ENCODE results near the gene TGM5.
A peak's percentile ranks its signal among the peaks of the same experiment; 100 is the strongest.

TGM5 gene

DNA sequence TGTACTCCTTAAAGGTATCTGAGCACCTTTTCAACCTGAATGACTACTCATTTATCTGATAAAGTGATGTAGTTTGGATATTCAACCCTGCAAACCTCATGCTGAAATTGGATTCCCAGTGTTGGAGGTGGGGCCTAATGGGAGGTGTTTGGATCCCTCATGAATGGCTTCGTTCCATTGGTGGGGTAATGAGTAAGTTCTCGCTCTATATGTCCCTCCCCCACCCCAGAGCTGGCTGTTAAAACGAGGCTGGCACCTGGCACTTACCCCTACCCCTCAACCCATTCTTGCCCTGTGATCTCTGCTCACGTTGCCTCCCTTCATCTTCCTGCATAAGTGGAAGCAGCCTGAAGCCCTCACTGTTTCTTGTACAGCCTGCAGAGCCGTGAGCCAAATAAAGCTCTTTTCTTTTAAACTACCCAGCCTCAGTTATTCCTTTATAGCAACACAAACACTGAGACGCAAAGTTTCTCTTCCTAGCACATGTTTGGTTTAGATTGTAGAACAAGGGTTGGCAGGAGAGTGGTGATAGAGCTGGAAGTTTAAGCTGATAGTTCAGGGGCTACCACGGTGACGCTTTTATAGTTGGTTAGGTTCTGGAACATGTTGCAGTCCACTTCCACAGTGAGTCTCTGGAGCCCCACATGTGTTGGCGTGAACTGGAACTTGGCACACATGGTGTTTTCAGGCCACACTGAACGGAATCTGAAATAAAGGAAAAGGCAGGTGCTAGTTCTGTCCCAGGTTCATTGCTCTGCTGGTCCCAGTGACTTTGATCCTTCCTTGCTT lies 69.8 kb downstream of the TGM5 start:
- no peak for DNase-seq (ENCODE audit: low read depth)

DNA sequence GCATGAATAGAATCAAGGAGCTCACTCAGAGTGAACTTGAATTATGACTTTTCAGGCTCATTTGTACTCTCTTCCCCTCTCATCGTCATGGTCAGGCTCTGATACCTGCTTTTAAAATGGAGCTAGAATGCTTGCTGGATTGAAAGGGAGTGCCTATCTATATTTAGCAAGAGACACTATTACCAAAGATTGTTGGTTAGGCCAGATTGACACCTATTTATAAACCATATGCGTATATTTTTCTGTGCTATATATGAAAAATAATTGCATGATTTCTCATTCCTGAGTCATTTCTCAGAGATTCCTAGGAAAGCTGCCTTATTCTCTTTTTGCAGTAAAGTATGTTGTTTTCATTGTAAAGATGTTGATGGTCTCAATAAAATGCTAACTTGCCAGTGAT lies 71.9 kb downstream of the TGM5 start:
- DNase-seq (ENCODE audit: low read depth): no peak

DNA sequence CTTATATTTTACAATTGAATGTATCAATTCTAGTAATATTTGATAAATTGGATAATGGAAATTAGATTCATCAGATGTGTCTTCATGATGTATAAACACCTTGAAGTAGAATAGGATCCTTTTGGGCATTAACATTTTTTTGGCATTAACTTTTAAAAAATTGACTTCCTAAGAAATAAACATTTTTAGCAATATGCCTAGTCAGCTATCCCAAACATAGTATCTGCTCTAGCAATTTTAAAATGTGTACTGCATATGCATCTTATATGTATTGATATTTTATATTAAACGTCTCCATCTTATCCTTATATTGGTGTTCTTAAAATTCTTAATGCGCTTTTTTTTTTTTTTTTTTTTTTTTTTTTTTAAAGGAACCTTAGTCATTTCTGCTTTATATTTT lies 73.0 kb downstream of the TGM5 start:
- no peak for DNase-seq (ENCODE audit: low read depth)

DNA sequence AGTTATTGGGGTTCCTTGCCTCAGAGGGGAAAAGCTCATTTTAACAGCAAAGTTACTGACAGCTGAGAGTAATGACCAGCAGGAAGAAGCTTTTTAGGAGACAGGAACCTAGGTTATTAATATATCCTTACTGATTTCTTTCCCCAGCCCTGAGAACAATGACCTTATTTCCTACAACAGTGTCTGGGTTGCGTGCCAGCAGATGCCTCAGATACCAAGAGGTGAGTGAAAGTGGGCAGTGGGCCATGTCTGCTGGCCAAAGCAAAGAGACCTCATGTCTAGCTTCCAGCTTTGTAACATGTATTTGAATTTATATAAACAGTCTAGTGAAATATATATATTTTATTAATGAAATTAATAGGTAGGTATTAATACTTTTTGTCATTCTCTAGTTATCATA lies 76.5 kb downstream of the TGM5 start:
- DNase-seq (ENCODE audit: low read depth): no peak

DNA sequence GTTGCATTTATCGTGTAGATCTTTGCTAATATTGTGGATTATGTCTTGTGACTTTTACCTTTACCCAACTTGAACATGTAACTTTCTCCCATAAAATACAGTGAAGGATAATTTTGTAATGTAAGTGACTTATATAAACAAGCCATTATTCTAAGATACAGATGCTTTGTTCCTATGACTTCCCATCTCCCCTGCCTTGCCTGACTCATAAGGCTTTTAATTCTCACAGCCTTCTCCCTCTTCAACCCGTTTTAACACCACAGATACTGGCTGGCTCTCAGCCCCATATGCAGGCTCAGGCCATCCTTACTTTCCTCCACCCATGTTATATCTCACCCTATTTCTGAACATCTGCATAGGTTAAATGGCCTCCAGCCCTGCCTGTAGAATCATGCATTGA lies 77.4 kb downstream of the TGM5 start:
- DNase-seq (ENCODE audit: low read depth): no peak

DNA sequence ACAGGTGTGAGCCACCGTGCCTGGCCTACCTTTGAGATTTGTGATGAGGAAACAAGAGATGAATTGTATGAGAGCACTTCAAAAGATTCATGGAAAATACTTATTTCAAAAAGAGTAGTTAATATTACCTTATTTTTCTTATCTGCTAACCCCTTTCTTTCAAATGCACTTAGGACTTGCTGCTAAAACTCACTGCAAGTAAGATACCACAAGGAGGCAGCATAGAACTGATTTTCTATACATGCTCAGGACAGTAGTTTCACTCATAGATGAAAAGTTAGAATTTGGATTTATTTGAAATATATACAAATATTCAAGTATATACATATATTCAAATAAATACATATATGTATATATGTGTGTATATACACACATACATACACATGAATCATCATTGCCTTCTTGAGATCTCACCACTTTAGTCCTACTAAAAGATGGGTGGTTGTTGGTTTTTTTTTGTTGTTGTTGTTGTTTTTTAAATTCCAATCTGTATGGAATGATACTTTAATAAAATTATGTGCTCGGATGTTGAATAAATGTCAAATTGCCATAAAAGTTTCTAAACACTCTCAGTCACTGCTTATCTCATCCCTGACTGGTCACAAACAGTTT lies 79.1 kb downstream of the TGM5 start:
- no peak for DNase-seq (ENCODE audit: low read depth)

DNA sequence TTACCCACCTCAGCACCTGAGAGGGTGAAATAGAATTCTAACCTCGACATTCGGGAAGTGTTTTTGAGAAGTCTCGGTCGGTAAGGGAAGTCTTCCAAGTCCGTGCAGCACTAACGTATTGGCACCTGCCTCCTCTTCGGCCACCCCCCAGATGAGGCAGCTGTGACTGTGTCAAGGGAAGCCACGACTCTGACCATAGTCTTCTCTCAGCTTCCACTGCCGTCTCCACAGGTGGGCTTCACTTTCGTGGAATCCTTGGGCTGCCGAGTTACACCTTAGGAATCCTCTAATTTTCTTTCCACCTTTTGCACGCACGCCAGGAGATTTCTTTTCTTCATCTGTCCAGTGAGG lies 80.8 kb downstream of the TGM5 start:
- no peak for DNase-seq (ENCODE audit: low read depth)

DNA sequence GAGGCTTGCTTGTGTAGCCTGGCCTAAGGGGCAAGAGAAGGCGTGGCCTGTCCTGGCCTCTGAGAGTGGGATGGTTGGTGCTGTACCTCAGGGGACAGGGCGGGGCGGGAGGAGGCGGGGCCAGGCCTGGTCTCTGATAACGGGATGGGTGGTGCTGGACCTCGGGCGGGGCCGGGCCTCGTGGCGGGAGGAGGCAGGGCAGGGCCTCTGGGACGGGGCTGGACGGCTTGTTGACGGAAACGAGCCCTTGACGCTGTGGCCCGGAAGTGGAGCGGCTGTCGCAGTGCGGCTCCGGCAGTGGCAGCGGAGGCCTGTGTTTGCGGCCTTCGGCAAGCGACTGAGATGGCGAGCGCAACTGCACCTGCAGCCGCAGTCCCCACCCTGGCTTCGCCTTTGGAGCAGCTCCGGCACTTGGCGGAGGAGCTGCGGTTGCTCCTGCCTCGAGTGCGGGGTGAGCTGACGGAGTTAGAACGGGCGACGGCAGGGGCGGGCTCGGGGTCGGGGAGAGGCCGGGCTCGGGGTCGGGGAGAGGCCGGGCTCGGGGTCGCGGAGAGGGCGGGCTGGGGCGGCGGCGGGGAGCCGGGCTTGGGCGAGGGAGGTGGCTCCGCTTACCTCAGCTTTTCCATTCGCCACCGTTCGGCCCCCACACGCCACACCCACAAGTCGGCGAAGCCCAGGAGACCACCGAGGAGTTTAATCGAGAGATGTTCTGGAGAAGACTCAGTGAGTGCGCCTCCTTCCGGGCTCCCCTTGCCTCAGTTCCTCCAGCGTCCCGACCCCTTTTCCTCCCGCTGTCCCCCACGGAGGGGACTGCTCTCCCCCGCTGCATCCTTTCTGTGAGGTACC lies 81.3 kb downstream of the TGM5 start, which contains the start of gene CCNDBP1:
Gene CCNDBP1, plus strand, starts transcription at position 247 of the 846 bp plus-strand sequence. Its CDS starts 96 bp downstream, at position 343.
- DNase-seq (ENCODE audit: low read depth): peak; percentile 68

DNA sequence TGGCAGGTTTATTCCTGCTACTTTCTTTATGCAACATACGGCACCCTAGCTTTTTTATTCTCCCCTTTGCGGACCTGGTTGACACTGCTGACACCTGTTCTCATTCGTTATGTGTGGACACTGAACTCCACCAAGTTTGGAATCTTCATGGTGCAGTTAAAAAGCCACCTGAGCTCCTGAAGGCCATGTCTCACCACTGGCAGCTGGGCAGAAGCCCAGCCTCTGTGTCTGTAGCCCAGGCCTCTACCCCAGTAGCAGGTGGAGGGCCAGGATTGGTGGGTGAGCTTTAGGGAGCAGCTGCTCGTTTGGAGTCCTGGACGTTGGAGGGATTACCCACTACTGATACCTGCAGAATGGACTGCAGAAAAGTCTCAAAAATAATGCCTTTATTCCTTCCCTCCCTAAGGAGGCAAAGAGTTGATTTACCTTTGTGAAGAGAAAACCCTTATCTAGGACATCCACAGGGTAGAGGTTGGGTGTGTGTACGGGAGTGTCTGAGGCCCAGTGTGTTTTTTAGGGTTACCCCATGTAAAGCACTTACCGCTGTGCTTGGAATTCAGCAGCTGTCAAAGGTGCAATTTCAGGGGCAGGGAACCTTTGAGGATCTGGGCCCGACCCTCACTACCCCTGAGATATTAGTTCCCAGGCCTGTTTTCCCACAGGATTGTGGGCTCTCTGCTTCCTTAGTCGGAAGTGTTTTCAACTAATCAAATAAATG lies 82.2 kb downstream of the TGM5 start:
- DNase-seq (ENCODE audit: low read depth): no peak

DNA sequence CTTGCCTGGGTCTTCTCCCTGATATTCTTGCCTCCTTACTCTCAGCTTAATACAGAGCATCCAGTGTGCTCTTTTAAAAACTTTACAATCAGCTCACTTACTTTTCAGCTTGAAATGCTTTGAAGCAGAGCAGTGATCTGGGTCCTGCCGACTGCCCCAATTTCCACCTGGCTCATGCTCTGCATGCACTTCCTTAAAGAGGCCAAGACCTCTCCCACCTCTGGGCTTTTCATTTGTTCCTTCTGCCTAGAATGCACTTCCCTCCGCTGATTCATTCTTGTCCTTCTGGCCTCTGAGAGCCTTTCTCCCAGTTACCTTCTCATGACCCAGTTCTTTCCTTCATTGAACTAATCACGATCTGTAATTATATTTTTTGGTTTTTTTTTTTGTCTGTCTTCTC lies 83.5 kb downstream of the TGM5 start:
- no peak for DNase-seq (ENCODE audit: low read depth)

Measured in stimulated activated CD8-positive, alpha-beta memory T cell treated with anti-CD3 and anti-CD28 coated beads, Interleukin-15, amount 100 ng/mL, for 1 hour (primary cell).